Neutrophil (primary cell): Measurements from ENCODE around the gene NEK11.
"Not testable (repeated sequence)": the region's sequence is repeated elsewhere in the genome, so short reads cannot be mapped to it uniquely, and the experiment has no call there.

Source experiments
- H3K27ac ChIP-seq: fragments of 200-600 bp; sonication (generic); 2 replicates; pipeline ENCODE4 v1.5.1; 2016; ENCODE audit warnings: mild to moderate bottlenecking, moderate library complexity
- H3K27me3 ChIP-seq: fragments of 200-600 bp; sonication (generic); 2 replicates; pipeline ENCODE4 v1.6.0; 2016; ENCODE audit warnings: mild to moderate bottlenecking
- H3K36me3 ChIP-seq: fragments of 200-600 bp; sonication (generic); 2 replicates; pipeline ENCODE4 v1.5.1; 2017
- H3K4me1 ChIP-seq, 2 experiments: fragments of 200-600 bp in 1 of 2; sonication (generic) in 1 of 2; 1 replicate in 1 of 2; 2 replicates in 1 of 2; pipeline versions ENCODE4 v1.5.1 to v1.6.1; 2013 to 2016; ENCODE audit warnings: low read depth in 1 of 2, low read length in 1 of 2, mild to moderate bottlenecking in 1 of 2, moderate library complexity in 1 of 2; ENCODE audit not compliant: control insufficient read depth in 1 of 2, insufficient read depth in 1 of 2
- H3K4me3 ChIP-seq, 2 experiments: fragments of 200-600 bp in 1 of 2; sonication (generic) in 1 of 2; 1 replicate in 1 of 2; 2 replicates in 1 of 2; pipeline ENCODE4 v1.5.1; 2013 to 2016; ENCODE audit warnings: low read depth in 1 of 2, low read length in 1 of 2, mild to moderate bottlenecking in 1 of 2, moderate library complexity in 1 of 2
- H3K9me3 ChIP-seq: fragments of 200-600 bp; sonication (generic); 2 replicates; pipeline ENCODE4 v1.5.1; 2016
- CTCF ChIP-seq: fragments of 200-600 bp; sonication (generic); IDR thresholded peaks from 2 replicates; pipeline ENCODE4 v1.5.1; 2016; ENCODE audit warnings: antibody characterized with exemption

The NEK11 gene

GRCh38 chr3:131038326-131038725 lies 11.6 kb downstream of the NEK11 start:
- no peaks in the 10 kb centered on the region for H3K36me3 ChIP-seq
- TF ChIP-seq CTCF: no peak
- no peaks in the 10 kb centered on the region for H3K9me3 ChIP-seq
- H3K4me1 ChIP-seq: no peaks in the 10 kb centered on the region
- no peak overlapping the region for H3K4me3 ChIP-seq
- no peaks in the 10 kb centered on the region for H3K27me3 ChIP-seq
- H3K27ac ChIP-seq: no peak overlapping the region

GRCh38 chr3:131042271-131042985 lies 15.8 kb downstream of the NEK11 start:
- not testable (repeated sequence) for H3K27ac ChIP-seq, H3K4me1 ChIP-seq, H3K4me3 ChIP-seq

GRCh38 chr3:131047582-131047981 lies 20.9 kb downstream of the NEK11 start:
- no peak overlapping the region for H3K4me3 ChIP-seq
- no peaks in the 10 kb centered on the region for H3K4me1 ChIP-seq
- H3K9me3 ChIP-seq: no peaks in the 10 kb centered on the region
- TF ChIP-seq CTCF: no peak
- H3K36me3 ChIP-seq: no peaks in the 10 kb centered on the region
- H3K27me3 ChIP-seq: no peaks in the 10 kb centered on the region
- H3K27ac ChIP-seq: no peak overlapping the region

More at GRCh38 chr3:131042271-131042985, 15.8 kb downstream of the NEK11 start:
- H3K9me3 ChIP-seq, H3K27me3 ChIP-seq, H3K36me3 ChIP-seq: not testable (repeated sequence)

- no peak for TF ChIP-seq CTCF
Observed at GRCh38 chr3:131048030-131048429, 21.4 kb downstream of the NEK11 start.

GRCh38 chr3:131050001-131050400 lies 23.3 kb downstream of the NEK11 start:
- H3K27ac ChIP-seq: no peak overlapping the region
- H3K36me3 ChIP-seq: no peaks in the 10 kb centered on the region
- no peaks in the 10 kb centered on the region for H3K4me1 ChIP-seq
- no peak for TF ChIP-seq CTCF
- H3K27me3 ChIP-seq: no peaks in the 10 kb centered on the region
- H3K4me3 ChIP-seq: no peak overlapping the region
- H3K9me3 ChIP-seq: no peaks in the 10 kb centered on the region

More at GRCh38 chr3:131048030-131048429, 21.4 kb downstream of the NEK11 start:
- Histone ChIP-seq H3K27me3 (no peaks in the 10 kb centered on the region), H3K4me3 (no peak overlapping the region), H3K4me1 (no peaks in the 10 kb centered on the region), H3K36me3 (no peaks in the 10 kb centered on the region), H3K27ac (no peak overlapping the region), H3K9me3 (no peaks in the 10 kb centered on the region)

GRCh38 chr3:131053043-131053859 lies 26.6 kb downstream of the NEK11 start:
- no peak for TF ChIP-seq CTCF

More at GRCh38 chr3:131053043-131053859, 26.6 kb downstream of the NEK11 start:
- Histone ChIP-seq H3K36me3 (no peaks in the 10 kb centered on the region), H3K4me1 (no peaks in the 10 kb centered on the region), H3K9me3 (no peaks in the 10 kb centered on the region), H3K4me3 (no peak overlapping the region), H3K27ac (no peak overlapping the region), H3K27me3 (no peaks in the 10 kb centered on the region)
